H9 (cell line): ENCODE data around the gene ADAM22. TPM values are rescaled to one million over a fixed set of nuclear protein-coding genes. Genes with fewer than 3 reads are reported as not detected.

Experiments used
- DNase-seq: peaks from one replicate; pipeline ENCODE4 v3.0.0-alpha.2; 2017
- H2AFZ ChIP-seq: one replicate; pipeline ENCODE4 v1.6.1; 2013; ENCODE audit warnings: mild to moderate bottlenecking, low read length, control low read depth, moderate library complexity
- H2AK5ac ChIP-seq: 2 replicates; pipeline ENCODE4 v1.6.1; 2013; ENCODE audit warnings: low read length, control low read depth, mixed read lengths; ENCODE audit not compliant: insufficient read length
- H2BK120ac ChIP-seq: one replicate; pipeline ENCODE4 v1.6.1; 2013; ENCODE audit warnings: low read depth, mild to moderate bottlenecking, low read length, control low read depth, inconsistent platforms; ENCODE audit not compliant: poor library complexity, severe bottlenecking
- H2BK12ac ChIP-seq: 2 replicates; pipeline ENCODE4 v1.6.1; 2013; ENCODE audit warnings: low read length, control low read depth, mixed read lengths, low read depth; ENCODE audit not compliant: insufficient read length
- H2BK15ac ChIP-seq: 2 replicates; pipeline ENCODE4 v1.6.1; 2013; ENCODE audit warnings: low read depth, low read length, control low read depth
- H2BK20ac ChIP-seq: one replicate; pipeline ENCODE4 v1.6.1; 2013; ENCODE audit warnings: low read depth, mild to moderate bottlenecking, low read length, control low read depth, inconsistent platforms; ENCODE audit not compliant: poor library complexity, severe bottlenecking
- H2BK5ac ChIP-seq: 2 replicates; pipeline ENCODE4 v1.6.1; 2013; ENCODE audit warnings: low read length, control low read depth, mixed read lengths; ENCODE audit not compliant: insufficient read length
- H3K14ac ChIP-seq: 2 replicates; pipeline ENCODE4 v1.6.1; 2013; ENCODE audit warnings: low read length, control low read depth; ENCODE audit not compliant: insufficient read depth
- H3K18ac ChIP-seq: 2 replicates; pipeline ENCODE4 v1.6.1; 2013; ENCODE audit warnings: low read depth, mild to moderate bottlenecking, mixed read lengths, low read length, control low read depth; ENCODE audit not compliant: insufficient read length
- H3K23ac ChIP-seq: 2 replicates; pipeline ENCODE4 v1.6.1; 2013; ENCODE audit warnings: low read length, control low read depth, mixed read lengths, low read depth; ENCODE audit not compliant: insufficient read length
- H3K23me2 ChIP-seq: 2 replicates; pipeline ENCODE4 v1.6.1; 2013; ENCODE audit warnings: low read depth, mild to moderate bottlenecking, mixed read lengths, low read length, control low read depth; ENCODE audit not compliant: insufficient read length, poor library complexity, severe bottlenecking
- H3K27ac ChIP-seq: 2 replicates; pipeline ENCODE4 v1.5.1; 2013; ENCODE audit warnings: low read length, control low read depth, mixed read lengths, low read depth; ENCODE audit not compliant: insufficient read length
- H3K27me3 ChIP-seq: 2 replicates; pipeline ENCODE4 v1.6.1; 2013; ENCODE audit warnings: low read length, control low read depth, inconsistent platforms; ENCODE audit not compliant: insufficient read depth
- H3K4ac ChIP-seq: 2 replicates; pipeline ENCODE4 v1.6.1; 2013; ENCODE audit warnings: low read depth, mild to moderate bottlenecking, control low read depth, inconsistent platforms, low read length, moderate library complexity
- H3K4me1 ChIP-seq: 2 replicates; pipeline ENCODE4 v1.6.1; 2013; ENCODE audit warnings: low read length, control low read depth, inconsistent platforms; ENCODE audit not compliant: insufficient read depth
- H3K4me2 ChIP-seq: 2 replicates; pipeline ENCODE4 v1.6.1; 2013; ENCODE audit warnings: low read length, control low read depth, mixed read lengths; ENCODE audit not compliant: insufficient read length, insufficient read depth
- H3K56ac ChIP-seq: 2 replicates; pipeline ENCODE4 v1.6.1; 2013; ENCODE audit warnings: low read depth, mild to moderate bottlenecking, mixed read lengths, low read length, control low read depth; ENCODE audit not compliant: insufficient read length
- H3K79me1 ChIP-seq: 2 replicates; pipeline ENCODE4 v1.6.1; 2013; ENCODE audit warnings: low read depth, mild to moderate bottlenecking, moderate library complexity, low read length, control low read depth, inconsistent platforms; ENCODE audit not compliant: insufficient read depth, poor library complexity, severe bottlenecking
- H3K79me2 ChIP-seq: 2 replicates; pipeline ENCODE4 v1.6.1; 2013; ENCODE audit warnings: low read length, control low read depth, inconsistent platforms; ENCODE audit not compliant: insufficient read depth
- H3K9ac ChIP-seq: 2 replicates; pipeline ENCODE4 v1.6.1; 2013; ENCODE audit warnings: low read length, control low read depth, mixed read lengths; ENCODE audit not compliant: insufficient read length; ENCODE audit errors: extremely low read depth
- H3K9me3 ChIP-seq: one replicate; pipeline ENCODE4 v1.6.1; 2013; ENCODE audit warnings: low read depth, low read length, inconsistent platforms; ENCODE audit not compliant: control insufficient read depth
- H3T11ph ChIP-seq: one replicate; pipeline ENCODE4 v1.6.1; 2013; ENCODE audit warnings: mild to moderate bottlenecking, low read length, control low read depth, inconsistent platforms
- H4K20me1 ChIP-seq: one replicate; pipeline ENCODE4 v1.6.1; 2013; ENCODE audit not compliant: control insufficient read depth, insufficient read length, insufficient read depth
- H4K5ac ChIP-seq: 2 replicates; pipeline ENCODE4 v1.6.1; 2013; ENCODE audit warnings: low read depth, mild to moderate bottlenecking, mixed read lengths, low read length, control low read depth; ENCODE audit not compliant: insufficient read length
- H4K8ac ChIP-seq: replicated peaks from 2 replicates; pipeline ENCODE4 v1.6.1; 2013; ENCODE audit warnings: low read length, control low read depth, mixed read lengths, low read depth; ENCODE audit not compliant: insufficient read length
- H4K91ac ChIP-seq: 2 replicates; pipeline ENCODE4 v1.6.1; 2013; ENCODE audit warnings: low read depth, mild to moderate bottlenecking, moderate library complexity, mixed read lengths, low read length, control low read depth; ENCODE audit not compliant: insufficient read length
- H3K27ac Mint-ChIP-seq, 3 experiments: 2 replicates in 2 of 3; 3 replicates in 1 of 3; pipeline ENCODE4 v1.8.0; 2020 to 2021; ENCODE audit warnings: mixed read lengths in 3 of 3, mild to moderate bottlenecking in 1 of 3, moderate library complexity in 1 of 3
- H3K27me3 Mint-ChIP-seq: 2 replicates; pipeline ENCODE4 v1.8.0; 2021; ENCODE audit warnings: low read depth, mild to moderate bottlenecking, moderate library complexity, mixed read lengths
- H3K36me3 Mint-ChIP-seq, 3 experiments: 2 replicates in 2 of 3; 3 replicates in 1 of 3; pipeline ENCODE4 v1.8.0; 2020 to 2021; ENCODE audit warnings: low read depth in 3 of 3, mixed read lengths in 3 of 3; ENCODE audit not compliant: insufficient read depth in 1 of 3
- H3K4me1 Mint-ChIP-seq, 2 experiments: 2 replicates each; pipeline ENCODE4 v1.8.0; 2020; ENCODE audit warnings: mixed read lengths in 2 of 2
- H3K4me3 Mint-ChIP-seq, 2 experiments: 2 replicates in 1 of 2; 3 replicates in 1 of 2; pipeline ENCODE4 v1.8.0; 2020 to 2021; ENCODE audit warnings: mild to moderate bottlenecking in 2 of 2, mixed read lengths in 2 of 2, moderate library complexity in 1 of 2
- H3K9me3 Mint-ChIP-seq, 2 experiments: 2 replicates in 1 of 2; 3 replicates in 1 of 2; pipeline ENCODE4 v1.8.0; 2020; ENCODE audit warnings: mild to moderate bottlenecking in 2 of 2, mixed read lengths in 2 of 2, moderate library complexity in 1 of 2
- WGBS: extraction: QIAGEN DNeasy Blood & Tissue Kit; methylation state at CpG from one replicate; pipeline ENCODE4 v1.1.7; 2013; ENCODE audit warnings: missing lambda C conversion rate, low lambda C conversion rate, mixed read lengths; ENCODE audit not compliant: insufficient read length; ENCODE audit errors: extremely low coverage; 5-methylcytosine and 5-hydroxymethylcytosine counted together
- total RNA-seq: library from RNA; stranded (reverse); gene quantifications from 2 replicates; pipeline ENCODE4 v1.2.1, GENCODE V29; 2021
- TF ChIP-seq, protein P1 (sequence below): fragments of 200-600 bp; sonication (generic); conservative IDR thresholded peaks from 3 replicates; pipeline ENCODE4 v1.8.0; 2021; ENCODE audit warnings: antibody characterized with exemption, mild to moderate bottlenecking

ADAM22 gene
- total RNA-seq, 1 experiment from 2014 or later, result 8.7 TPM

DNA sequence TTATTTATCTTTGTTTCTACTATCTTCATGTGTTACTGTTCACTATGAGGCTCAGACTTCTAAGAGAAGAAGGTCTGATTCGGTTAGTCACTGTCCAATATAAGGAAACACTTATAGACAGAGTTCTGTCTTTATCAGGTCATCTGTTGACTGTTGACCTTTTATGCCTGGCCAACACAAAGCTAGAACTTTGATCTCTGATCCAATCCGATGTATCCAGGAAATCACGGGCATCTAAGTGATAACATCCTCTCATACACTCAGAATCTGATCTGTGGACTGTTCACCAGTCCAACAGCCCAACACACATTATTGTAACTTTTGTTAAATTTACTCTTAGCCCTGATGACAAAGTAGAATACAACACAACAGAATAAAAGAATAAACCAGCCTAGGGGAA lies 171.2 kb downstream of the ADAM22 start:
- Mint-ChIP-seq H3K4me1 (peaks cover 24 to 27% of the 10 kb centered on the region in 2 experiments), H3K36me3 (peaks cover 2 to 11% (median 5%) of the 10 kb centered on the region in 3 experiments; a peak in 5 of 7 replicates), H3K4me3 (no peak overlapping the region), H3K27me3 (no peaks in the 10 kb centered on the region; the same call in 1 of the 2 replicates), H3K27ac (no peak overlapping the region), H3K9me3 (no peaks in the 10 kb centered on the region)
- H4K20me1 ChIP-seq, result no peaks in the 10 kb centered on the region
- H4K8ac ChIP-seq, result no peak overlapping the region
- H2BK12ac ChIP-seq, result no peak overlapping the region
- 0 out of 2 replicates have a peak, but pooled peaks cover 8% of the 10 kb centered on the region for H3K4me1 ChIP-seq
- H4K5ac ChIP-seq, result no peak overlapping the region
- no peak overlapping the region for H3T11ph ChIP-seq
- H3K4ac ChIP-seq, result no peak overlapping the region
- H2AK5ac ChIP-seq, result no peak overlapping the region
- no peaks in the 10 kb centered on the region for H3K79me1 ChIP-seq
- H3K79me2 ChIP-seq, result no peaks in the 10 kb centered on the region
- no peaks in the 10 kb centered on the region for H3K27me3 ChIP-seq
- no peak overlapping the region for H3K18ac ChIP-seq
- H3K4me2 ChIP-seq, result no peak overlapping the region
- H3K56ac ChIP-seq, result no peak overlapping the region
- H2BK20ac ChIP-seq, result no peak overlapping the region
- DNase-seq, result no peak
- H3K14ac ChIP-seq, result no peak overlapping the region
- H2AFZ ChIP-seq, result no peak overlapping the region
- H3K23ac ChIP-seq, result no peak overlapping the region
- H2BK120ac ChIP-seq, result no peak overlapping the region
- H2BK5ac ChIP-seq, result no peak overlapping the region
- TF ChIP-seq, protein P1, sequence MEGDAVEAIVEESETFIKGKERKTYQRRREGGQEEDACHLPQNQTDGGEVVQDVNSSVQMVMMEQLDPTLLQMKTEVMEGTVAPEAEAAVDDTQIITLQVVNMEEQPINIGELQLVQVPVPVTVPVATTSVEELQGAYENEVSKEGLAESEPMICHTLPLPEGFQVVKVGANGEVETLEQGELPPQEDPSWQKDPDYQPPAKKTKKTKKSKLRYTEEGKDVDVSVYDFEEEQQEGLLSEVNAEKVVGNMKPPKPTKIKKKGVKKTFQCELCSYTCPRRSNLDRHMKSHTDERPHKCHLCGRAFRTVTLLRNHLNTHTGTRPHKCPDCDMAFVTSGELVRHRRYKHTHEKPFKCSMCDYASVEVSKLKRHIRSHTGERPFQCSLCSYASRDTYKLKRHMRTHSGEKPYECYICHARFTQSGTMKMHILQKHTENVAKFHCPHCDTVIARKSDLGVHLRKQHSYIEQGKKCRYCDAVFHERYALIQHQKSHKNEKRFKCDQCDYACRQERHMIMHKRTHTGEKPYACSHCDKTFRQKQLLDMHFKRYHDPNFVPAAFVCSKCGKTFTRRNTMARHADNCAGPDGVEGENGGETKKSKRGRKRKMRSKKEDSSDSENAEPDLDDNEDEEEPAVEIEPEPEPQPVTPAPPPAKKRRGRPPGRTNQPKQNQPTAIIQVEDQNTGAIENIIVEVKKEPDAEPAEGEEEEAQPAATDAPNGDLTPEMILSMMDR, result no peak
- no peak overlapping the region for H3K9ac ChIP-seq
- no peak overlapping the region for H3K27ac ChIP-seq
- no peak overlapping the region for H2BK15ac ChIP-seq
- no peaks in the 10 kb centered on the region for H3K23me2 ChIP-seq
- no peaks in the 10 kb centered on the region for H3K9me3 ChIP-seq
- no CpG with 5 or more reads among the region's 3 CpGs for WGBS
- H4K91ac ChIP-seq, result no peak overlapping the region
